BJ (cell line): ENCODE results near the gene CTSE. TPM values are rescaled to one million over a fixed set of nuclear protein-coding genes. Genes with fewer than 3 reads are reported as not detected.
A peak's percentile ranks its signal among the peaks of the same experiment; 100 is the strongest.

Experiments used
- CTCF ChIA-PET: fragments of 350-600 bp; formaldehyde crosslinking; extraction: SDS; loops from one replicate; lab custom pipeline; 2021; ENCODE audit warnings: antibody characterized with exemption, inconsistent platforms; lab: Yijun Ruan, JAX
- POLR2A ChIA-PET: fragments of 300-600 bp; sonication (Branson Sonifier 250); formaldehyde crosslinking; extraction: SDS; loops from one replicate; lab custom pipeline; 2021; ENCODE audit warnings: antibody characterized with exemption; lab: Charles Lee
- DNase-seq: peaks from one replicate; pipeline ENCODE4 v3.0.0-alpha.2; 2011; ENCODE audit warnings: low read depth
- H3K27me3 ChIP-seq: 2 replicates; pipeline ENCODE4 v1.6.0; 2011; ENCODE audit warnings: low read length; ENCODE audit not compliant: control insufficient read depth, insufficient read depth
- H3K36me3 ChIP-seq: 2 replicates; pipeline ENCODE4 v1.5.1; 2011; ENCODE audit warnings: low read length; ENCODE audit not compliant: control insufficient read depth, insufficient read depth
- H3K4me3 ChIP-seq: 2 replicates; pipeline ENCODE4 v1.5.1; 2011; ENCODE audit warnings: low read depth, mild to moderate bottlenecking, control low read depth, low read length
- polyA plus RNA-seq: library from polyadenylated mRNA; depleted of rRNA; stranded (reverse); fragments of >200 nt; gene quantifications from 2 replicates; pipeline ENCODE4 v1.2.3, GENCODE V29; 2011
- TF ChIP-seq, protein P1 (sequence below): IDR thresholded peaks from 2 replicates; pipeline ENCODE4 v1.5.1; 2011; ENCODE audit warnings: low read depth, mild to moderate bottlenecking, control low read depth, inconsistent platforms, low read length, moderate library complexity; ENCODE audit not compliant: insufficient read depth

CTSE gene
- polyA plus RNA-seq, 1 experiment = not detected

DNA sequence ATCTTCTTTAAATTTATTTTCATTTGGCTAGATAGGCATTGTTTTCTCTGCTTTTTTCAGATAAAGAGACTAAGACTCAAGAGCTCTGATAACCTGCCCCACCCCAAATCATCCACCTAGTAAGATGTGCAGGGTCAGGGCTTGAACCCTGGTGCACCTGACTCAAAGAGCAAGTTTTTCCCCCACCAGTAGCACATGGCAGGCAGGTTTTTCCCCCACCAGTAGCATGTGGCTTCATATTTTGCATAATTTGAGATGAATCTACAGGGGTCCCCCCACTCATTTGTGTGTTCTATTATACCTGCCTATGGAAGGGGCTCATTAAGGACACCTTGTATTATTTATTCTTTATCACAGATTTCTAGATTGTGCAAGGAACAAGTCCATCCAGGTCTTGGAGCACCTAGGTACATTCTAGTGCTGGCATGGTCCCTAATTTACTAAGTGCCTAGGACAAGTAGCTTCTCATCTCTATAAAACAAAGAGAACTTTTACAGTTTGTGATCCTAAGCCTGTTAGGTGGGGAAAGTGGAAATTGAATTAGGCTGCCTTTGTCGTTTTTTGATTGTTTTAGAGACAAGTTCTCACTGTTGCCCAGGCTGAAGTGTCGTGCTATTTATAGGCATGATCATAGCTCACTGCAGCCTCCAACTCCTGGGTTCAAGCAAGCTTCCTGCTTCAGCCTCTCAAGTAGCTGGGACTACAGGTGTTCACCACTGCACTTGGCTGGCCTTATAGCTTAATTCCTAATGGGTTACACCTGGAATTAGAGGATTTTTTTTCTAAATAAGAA is 13.2 kb upstream of the CTSE start:
- Histone ChIP-seq H3K36me3 (no peaks in the 10 kb centered on the region), H3K4me3 (no peak overlapping the region), H3K27me3 (peaks cover 33% of the 10 kb centered on the region)
- TF ChIP-seq, protein P1, sequence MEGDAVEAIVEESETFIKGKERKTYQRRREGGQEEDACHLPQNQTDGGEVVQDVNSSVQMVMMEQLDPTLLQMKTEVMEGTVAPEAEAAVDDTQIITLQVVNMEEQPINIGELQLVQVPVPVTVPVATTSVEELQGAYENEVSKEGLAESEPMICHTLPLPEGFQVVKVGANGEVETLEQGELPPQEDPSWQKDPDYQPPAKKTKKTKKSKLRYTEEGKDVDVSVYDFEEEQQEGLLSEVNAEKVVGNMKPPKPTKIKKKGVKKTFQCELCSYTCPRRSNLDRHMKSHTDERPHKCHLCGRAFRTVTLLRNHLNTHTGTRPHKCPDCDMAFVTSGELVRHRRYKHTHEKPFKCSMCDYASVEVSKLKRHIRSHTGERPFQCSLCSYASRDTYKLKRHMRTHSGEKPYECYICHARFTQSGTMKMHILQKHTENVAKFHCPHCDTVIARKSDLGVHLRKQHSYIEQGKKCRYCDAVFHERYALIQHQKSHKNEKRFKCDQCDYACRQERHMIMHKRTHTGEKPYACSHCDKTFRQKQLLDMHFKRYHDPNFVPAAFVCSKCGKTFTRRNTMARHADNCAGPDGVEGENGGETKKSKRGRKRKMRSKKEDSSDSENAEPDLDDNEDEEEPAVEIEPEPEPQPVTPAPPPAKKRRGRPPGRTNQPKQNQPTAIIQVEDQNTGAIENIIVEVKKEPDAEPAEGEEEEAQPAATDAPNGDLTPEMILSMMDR = no peak
- ChIA-PET POLR2A (no interaction called here), CTCF (interaction anchor here (1.8 to 2.0 kb wide), 2 partner anchors 8 to 70 kb away, joined by 6 to 8 read pairs; no protein-coding TSS in a partner anchor)
- no peak for DNase-seq

DNA sequence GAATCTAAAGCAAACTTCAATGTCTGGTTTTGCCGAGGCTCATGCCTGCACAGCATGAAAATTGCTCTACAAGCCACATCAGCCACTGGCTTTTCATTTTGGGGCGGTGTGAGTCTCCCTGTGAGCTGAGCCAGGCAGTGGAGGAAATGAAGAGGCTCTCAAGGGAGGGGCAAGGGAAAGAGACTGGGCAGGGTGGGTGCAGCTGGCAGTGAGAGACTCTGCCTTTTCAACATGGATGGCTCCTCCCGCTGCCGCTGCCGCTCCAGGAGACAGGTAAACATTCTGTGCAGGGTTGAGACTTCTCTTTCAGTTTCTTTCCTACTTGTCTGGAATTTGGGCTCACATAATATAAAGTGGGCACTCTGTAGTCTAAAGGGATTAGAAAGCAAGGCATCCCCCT is 11.3 kb upstream of the CTSE start:
- DNase-seq = no peak
- H3K36me3 ChIP-seq = no peaks in the 10 kb centered on the region
- ChIA-PET POLR2A (no interaction called here), CTCF (interaction anchor here (0.8 to 1.7 kb wide), 4 partner anchors 10 to 73 kb away, joined by 3 to 4 read pairs (median 4); partner anchors contain the start of gene RAB7B)
- TF ChIP-seq, protein P1 = no peak
- H3K4me3 ChIP-seq = no peak overlapping the region
- peaks cover 25% of the 10 kb centered on the region for H3K27me3 ChIP-seq

DNA sequence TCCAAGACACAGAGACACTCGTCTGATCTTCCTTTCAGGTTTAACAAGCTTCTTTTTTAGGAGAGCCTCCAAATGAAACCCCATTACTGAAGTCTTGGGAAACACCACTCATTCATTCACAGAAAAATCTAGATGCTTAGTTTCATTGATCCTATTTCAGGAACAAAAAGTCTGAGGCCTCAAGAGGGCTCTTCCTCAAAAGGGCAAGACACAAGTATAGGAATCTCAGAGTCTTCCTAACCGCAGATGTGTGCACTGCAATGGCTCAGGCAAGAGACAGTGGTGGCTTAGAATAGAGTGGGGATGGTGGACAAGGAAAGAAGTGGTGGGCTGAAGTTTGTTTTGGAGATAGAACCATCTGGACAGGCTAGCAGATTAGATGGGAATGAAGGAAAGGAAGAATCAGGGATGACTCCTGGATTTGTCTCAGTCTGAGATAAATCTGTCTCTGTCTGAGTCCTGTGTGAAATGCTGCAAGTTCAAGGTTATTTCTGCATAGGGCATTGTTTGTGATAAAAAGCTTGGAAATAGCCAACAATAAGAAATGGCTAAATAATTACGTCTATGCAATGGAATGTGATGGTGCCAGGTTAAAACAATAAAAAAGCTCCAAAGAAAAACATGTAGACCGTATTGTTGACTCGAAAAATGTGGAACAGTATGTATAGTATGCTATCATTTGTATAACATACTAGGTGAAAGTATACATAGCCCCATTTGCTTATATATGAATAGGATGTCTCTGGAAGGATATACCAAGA is 8.9 kb upstream of the CTSE start:
- TF ChIP-seq, protein P1 = no peak

DNA sequence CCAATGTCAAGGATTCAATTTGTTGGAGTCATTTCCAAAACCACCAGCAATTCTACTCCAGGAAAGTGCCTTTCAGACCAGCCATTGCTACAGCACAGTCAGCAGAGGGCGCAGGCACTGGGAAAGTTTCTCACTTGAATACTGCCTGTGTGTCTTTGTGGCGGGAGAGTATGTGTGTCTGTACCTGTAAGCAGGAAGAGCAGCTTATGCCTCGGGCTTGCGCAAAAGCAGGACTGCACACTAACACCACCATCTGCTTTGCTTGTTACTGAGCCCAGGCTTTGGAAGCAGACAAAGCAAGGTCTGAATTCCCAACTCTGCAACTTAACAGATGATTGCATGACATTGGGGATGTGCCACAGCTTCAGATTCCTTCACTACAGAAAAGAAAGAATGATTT is 7.0 kb upstream of the CTSE start:
- Histone ChIP-seq H3K27me3 (peaks cover 14% of the 10 kb centered on the region), H3K4me3 (no peak overlapping the region), H3K36me3 (no peaks in the 10 kb centered on the region)
- no peak for DNase-seq
- TF ChIP-seq, protein P1 = peak; percentile 94
- CTCF ChIA-PET = interaction anchor here (0.9 to 4.5 kb wide), 19 partner anchors 9 to 98 kb away, joined by 3 to 26 read pairs (median 6); partner anchors contain the start of gene RAB7B
- POLR2A ChIA-PET = no interaction called here

More for the DNA sequence above, 8.9 kb upstream of the CTSE start:
- H3K4me3 ChIP-seq = no peak overlapping the region
- ChIA-PET POLR2A (no interaction called here), CTCF (interaction anchor here (1.4 to 4.5 kb wide), 4 partner anchors 16 to 79 kb away, joined by 4 to 26 read pairs (median 10); no protein-coding TSS in a partner anchor)
- H3K27me3 ChIP-seq = peaks cover 15% of the 10 kb centered on the region
- no peaks in the 10 kb centered on the region for H3K36me3 ChIP-seq
- DNase-seq = no peak

DNA sequence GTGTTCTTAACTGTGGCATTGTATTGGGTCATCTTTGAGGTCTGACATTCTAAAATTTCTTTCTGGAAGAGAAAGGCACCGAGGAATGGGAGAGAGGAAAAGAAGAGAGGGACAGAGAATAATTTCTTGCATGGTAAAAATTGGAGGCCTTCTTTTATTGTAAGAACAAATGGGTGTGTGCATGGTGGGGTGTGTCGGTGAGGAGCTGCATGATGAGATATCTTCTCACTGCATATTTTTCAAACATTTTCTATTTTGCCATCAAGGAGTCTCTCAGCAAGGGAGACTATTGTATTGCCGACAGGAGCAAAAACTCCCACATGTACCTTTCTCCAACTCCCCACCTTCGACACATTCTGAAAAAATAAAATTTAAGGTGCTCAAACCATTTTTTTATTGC is 6.5 kb upstream of the CTSE start:
- CTCF ChIA-PET = interaction anchor here (0.9 to 4.5 kb wide), 20 partner anchors 8 to 98 kb away, joined by 3 to 26 read pairs (median 6); partner anchors contain the start of gene RAB7B
- H3K4me3 ChIP-seq = no peak overlapping the region
- TF ChIP-seq, protein P1 = no peak
- peaks cover 10% of the 10 kb centered on the region for H3K27me3 ChIP-seq
- DNase-seq = no peak
- POLR2A ChIA-PET = no interaction called here
- no peaks in the 10 kb centered on the region for H3K36me3 ChIP-seq
